ENCODE measurements around the gene CFAP161. TPM values are rescaled to one million over a fixed set of nuclear protein-coding genes. Genes with fewer than 3 reads are reported as not detected.
A peak's percentile ranks its signal among the peaks of the same experiment; 100 is the strongest.

Gene CFAP161
- total and polyA plus RNA-seq, 2 of the 13 experiments (the other 11 are each of a cell fraction or from before 2014, with no cell fraction given): not detected

DNA sequence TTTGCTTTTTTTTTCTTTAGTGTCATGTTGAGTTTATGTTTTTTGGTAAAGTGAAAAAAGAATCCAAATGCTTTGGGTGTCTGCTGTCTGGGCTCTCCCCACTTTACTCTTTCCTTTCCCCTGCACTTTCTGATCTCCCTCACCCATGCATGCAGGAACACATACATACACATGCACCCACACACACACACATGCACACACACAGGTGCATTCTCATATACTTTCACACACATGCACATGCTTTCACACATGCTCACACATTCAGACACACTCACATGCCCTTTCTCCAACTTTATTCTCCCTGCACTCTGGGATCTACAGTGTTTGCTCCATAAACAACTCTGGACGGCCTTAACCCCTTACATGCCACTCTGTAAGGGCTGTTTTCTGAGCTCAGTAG is 46.4 kb upstream of the CFAP161 start:
- Histone ChIP-seq H3K79me2 (ENCODE audit: insufficient read depth, low read length) (no peaks in the 10 kb centered on the region), H2AFZ (ENCODE audit: low read length) (no peak overlapping the region), H3K27ac (ENCODE audit: extremely low read length, insufficient read depth, low read length) (no peak overlapping the region), H3K9ac (ENCODE audit: insufficient read depth, low read depth, low read length) (no peak overlapping the region), H3K4me2 (ENCODE audit: low read depth, low read length) (no peak overlapping the region), H3K9me3 (ENCODE audit: low read length) (no peaks in the 10 kb centered on the region), H3K4me1 (ENCODE audit: insufficient read depth, low read length) (peaks cover 7% of the 10 kb centered on the region; the same call in 1 of the 2 replicates), H4K20me1 (ENCODE audit: insufficient read depth, low read length) (no peaks in the 10 kb centered on the region), H3K36me3 (replicated peaks in 1 of 2; ENCODE audit: control insufficient read depth in 1 of 2, insufficient read depth in 2 of 2, low read length in 2 of 2) (no peaks in the 10 kb centered on the region), H3K4me3 (replicated peaks in 1 of 3; ENCODE audit: insufficient read depth in 1 of 3, low read depth in 2 of 3, low read length in 3 of 3) (no peak overlapping the region), H3K27me3 (ENCODE audit: control insufficient read depth in 1 of 2, insufficient read depth in 2 of 2, low read length in 2 of 2) (no peaks in the 10 kb centered on the region; a peak in 2 of 5 replicates)
- DNase-seq (ENCODE audit: low spot score) (no peak), FAIRE-seq (no peak), ATAC-seq (no peak)
- intact Hi-C loops (cut with micrococcal nuclease; ENCODE audit: unreplicated experiment) (no loop called here), in situ Hi-C loops (cut with HindIII; ENCODE audit: extremely low pct_ligation_motif_present, low pct_unique_long_range_greater_than_20kb) (no loop called here)
- BruUV-seq (replicated peaks): no TSS peak
- CTCF ChIA-PET (ENCODE audit: low intra/inter-chr PET ratio, low total read pairs): no interaction called here
- POLR2A ChIA-PET: no interaction called here
- WGBS (ENCODE audit: low lambda C conversion rate): 0% methylated on average over 1 of the region's 1 CpG
- TF ChIP-seq, protein P1, sequence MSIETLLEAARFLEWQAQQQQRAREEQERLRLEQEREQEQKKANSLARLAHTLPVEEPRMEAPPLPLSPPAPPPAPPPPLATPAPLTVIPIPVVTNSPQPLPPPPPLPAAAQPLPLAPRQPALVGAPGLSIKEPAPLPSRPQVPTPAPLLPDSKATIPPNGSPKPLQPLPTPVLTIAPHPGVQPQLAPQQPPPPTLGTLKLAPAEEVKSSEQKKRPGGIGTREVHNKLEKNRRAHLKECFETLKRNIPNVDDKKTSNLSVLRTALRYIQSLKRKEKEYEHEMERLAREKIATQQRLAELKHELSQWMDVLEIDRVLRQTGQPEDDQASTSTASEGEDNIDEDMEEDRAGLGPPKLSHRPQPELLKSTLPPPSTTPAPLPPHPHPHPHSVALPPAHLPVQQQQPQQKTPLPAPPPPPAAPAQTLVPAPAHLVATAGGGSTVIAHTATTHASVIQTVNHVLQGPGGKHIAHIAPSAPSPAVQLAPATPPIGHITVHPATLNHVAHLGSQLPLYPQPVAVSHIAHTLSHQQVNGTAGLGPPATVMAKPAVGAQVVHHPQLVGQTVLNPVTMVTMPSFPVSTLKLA (IDR thresholded peaks at IDR 0.05): peak; percentile 72
- TF ChIP-seq ZNF776 (CRISPR knock-in tag; IDR thresholded peaks at IDR 0.05) (no peak), HDAC6 (IDR thresholded peaks at IDR 0.05; ENCODE audit: low read depth, low read length) (no peak), ZNF652 (CRISPR knock-in tag; IDR thresholded peaks at IDR 0.05; ENCODE audit: borderline replicate concordance, low read depth) (peak; percentile 40; the same call in 1 of the 2 replicates)

- Histone ChIP-seq H3K4me2 (ENCODE audit: low read depth, low read length) (no peak overlapping the region), H3K27me3 (ENCODE audit: control insufficient read depth in 1 of 2, insufficient read depth in 2 of 2, low read length in 2 of 2) (no peaks in the 10 kb centered on the region; a peak in 1 of 5 replicates), H4K20me1 (ENCODE audit: insufficient read depth, low read length) (no peaks in the 10 kb centered on the region), H3K9ac (ENCODE audit: insufficient read depth, low read depth, low read length) (no peak overlapping the region), H3K79me2 (ENCODE audit: insufficient read depth, low read length) (no peaks in the 10 kb centered on the region), H3K36me3 (replicated peaks in 1 of 2; ENCODE audit: control insufficient read depth in 1 of 2, insufficient read depth in 2 of 2, low read length in 2 of 2) (no peaks in the 10 kb centered on the region), H3K9me3 (ENCODE audit: low read length) (no peaks in the 10 kb centered on the region), H2AFZ (ENCODE audit: low read length) (no peak overlapping the region), H3K4me1 (ENCODE audit: insufficient read depth, low read length) (peaks cover 7% of the 10 kb centered on the region; the same call in 1 of the 2 replicates), H3K4me3 (replicated peaks in 1 of 3; ENCODE audit: insufficient read depth in 1 of 3, low read depth in 2 of 3, low read length in 3 of 3) (no peak overlapping the region), H3K27ac (ENCODE audit: extremely low read length, insufficient read depth, low read length) (no peak overlapping the region)
- FAIRE-seq (no peak), ATAC-seq (no peak), DNase-seq (ENCODE audit: low spot score) (no peak)
- intact Hi-C loops (cut with micrococcal nuclease; ENCODE audit: unreplicated experiment): no loop called here
- ChIA-PET POLR2A (no interaction called here), CTCF (ENCODE audit: low intra/inter-chr PET ratio, low total read pairs) (no interaction called here)
- BruUV-seq (replicated peaks): no TSS peak
- 18% methylated on average over 5 of the region's 5 CpGs for WGBS (ENCODE audit: low lambda C conversion rate)
- in situ Hi-C loops (cut with HindIII; ENCODE audit: extremely low pct_ligation_motif_present, low pct_unique_long_range_greater_than_20kb): no loop called here
- TF ChIP-seq NAIF1 (CRISPR knock-in tag; IDR thresholded peaks at IDR 0.05; ENCODE audit: borderline replicate concordance): no peak
- TF ChIP-seq, protein P2, sequence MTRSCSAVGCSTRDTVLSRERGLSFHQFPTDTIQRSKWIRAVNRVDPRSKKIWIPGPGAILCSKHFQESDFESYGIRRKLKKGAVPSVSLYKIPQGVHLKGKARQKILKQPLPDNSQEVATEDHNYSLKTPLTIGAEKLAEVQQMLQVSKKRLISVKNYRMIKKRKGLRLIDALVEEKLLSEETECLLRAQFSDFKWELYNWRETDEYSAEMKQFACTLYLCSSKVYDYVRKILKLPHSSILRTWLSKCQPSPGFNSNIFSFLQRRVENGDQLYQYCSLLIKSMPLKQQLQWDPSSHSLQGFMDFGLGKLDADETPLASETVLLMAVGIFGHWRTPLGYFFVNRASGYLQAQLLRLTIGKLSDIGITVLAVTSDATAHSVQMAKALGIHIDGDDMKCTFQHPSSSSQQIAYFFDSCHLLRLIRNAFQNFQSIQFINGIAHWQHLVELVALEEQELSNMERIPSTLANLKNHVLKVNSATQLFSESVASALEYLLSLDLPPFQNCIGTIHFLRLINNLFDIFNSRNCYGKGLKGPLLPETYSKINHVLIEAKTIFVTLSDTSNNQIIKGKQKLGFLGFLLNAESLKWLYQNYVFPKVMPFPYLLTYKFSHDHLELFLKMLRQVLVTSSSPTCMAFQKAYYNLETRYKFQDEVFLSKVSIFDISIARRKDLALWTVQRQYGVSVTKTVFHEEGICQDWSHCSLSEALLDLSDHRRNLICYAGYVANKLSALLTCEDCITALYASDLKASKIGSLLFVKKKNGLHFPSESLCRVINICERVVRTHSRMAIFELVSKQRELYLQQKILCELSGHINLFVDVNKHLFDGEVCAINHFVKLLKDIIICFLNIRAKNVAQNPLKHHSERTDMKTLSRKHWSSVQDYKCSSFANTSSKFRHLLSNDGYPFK (CRISPR knock-in tag; IDR thresholded peaks at IDR 0.05; ENCODE audit: borderline replicate concordance): no peak
- no peak for TF ChIP-seq SSRP1 (CRISPR knock-in tag; IDR thresholded peaks at IDR 0.05)
- TF ChIP-seq ZSCAN12 (CRISPR knock-in tag; IDR thresholded peaks at IDR 0.05): no peak
- no peak for TF ChIP-seq ZMYM2 (CRISPR knock-in tag; IDR thresholded peaks at IDR 0.05)
- no peak for TF ChIP-seq SIX4 (CRISPR knock-in tag; IDR thresholded peaks at IDR 0.05)
- TF ChIP-seq ZNF329 (CRISPR knock-in tag; IDR thresholded peaks at IDR 0.05; ENCODE audit: low read depth): no peak
- no peak for TF ChIP-seq SMAD1 (CRISPR knock-in tag; IDR thresholded peaks at IDR 0.05; ENCODE audit: borderline replicate concordance, low read depth)
- TF ChIP-seq ZFP90 (CRISPR knock-in tag; IDR thresholded peaks at IDR 0.05; ENCODE audit: borderline replicate concordance): no peak
- TF ChIP-seq JDP2 (CRISPR knock-in tag; IDR thresholded peaks at IDR 0.05; ENCODE audit: borderline replicate concordance): no peak
These were observed 45.5 kb upstream of the CFAP161 start for GRCh38 chr15:81088470-81089013.

All from HepG2 (cell line).